Upper lobe of right lung (tissue), 1 donor: Measurements from ENCODE around the gene PCDHGA4. TPM values are rescaled to one million over a fixed set of nuclear protein-coding genes. Genes with fewer than 3 reads are reported as not detected.
A peak's percentile ranks its signal among the peaks of the same experiment; 100 is the strongest.
"Not testable (repeated sequence)": the region's sequence is repeated elsewhere in the genome, so short reads cannot be mapped to it uniquely, and the experiment has no call there.

ENCODE experiments used
- ATAC-seq: fragments of 200-7000 bp; cut with Tn5 transposase; one replicate; pipeline ENCODE4 v1.9.1; 2020; ENCODE audit warnings: mild to moderate bottlenecking, moderate library complexity
- DNase-seq: peaks from one replicate; pipeline ENCODE4 v3.0.0-alpha.2; 2020
- H3K27ac ChIP-seq: fragments of 200-600 bp; one replicate; pipeline ENCODE4 v1.8.0; 2022
- H3K27me3 ChIP-seq: fragments of 200-600 bp; one replicate; pipeline ENCODE4 v1.8.0; 2022; ENCODE audit warnings: mild to moderate bottlenecking
- H3K36me3 ChIP-seq: fragments of 200-600 bp; one replicate; pipeline ENCODE4 v1.8.0; 2022
- H3K4me1 ChIP-seq: fragments of 200-600 bp; one replicate; pipeline ENCODE4 v1.8.0; 2022
- H3K4me3 ChIP-seq: fragments of 200-600 bp; one replicate; pipeline ENCODE4 v1.8.0; 2022; ENCODE audit warnings: mild to moderate bottlenecking
- H3K9me3 ChIP-seq: fragments of 200-600 bp; one replicate; pipeline ENCODE4 v1.8.0; 2022
- CTCF ChIP-seq: fragments of 200-600 bp; IDR thresholded peaks from one replicate; pipeline ENCODE4 v1.8.0; 2022; ENCODE audit warnings: antibody characterized with exemption
- intact Hi-C: fragments of 100-400 bp; cut with DNase I; formaldehyde crosslinking; loops from one replicate; pipeline ENCODE4 v1.11.0; 2022
- total RNA-seq: library from RNA; stranded (reverse); fragmentation: NEBNext Ultra II Directional; extraction: Animal tissue kit (Norgen Biotek cat#: 25700); gene quantifications from one replicate; pipeline ENCODE4 v1.2.1, GENCODE V29; 2021
- donor health status: DM: no; HTN: yes; CAD: no; lungs with severe emphysema.

PCDHGA4 gene
- total RNA-seq, 1 donor from 2014 or later = 3.9 TPM

DNA sequence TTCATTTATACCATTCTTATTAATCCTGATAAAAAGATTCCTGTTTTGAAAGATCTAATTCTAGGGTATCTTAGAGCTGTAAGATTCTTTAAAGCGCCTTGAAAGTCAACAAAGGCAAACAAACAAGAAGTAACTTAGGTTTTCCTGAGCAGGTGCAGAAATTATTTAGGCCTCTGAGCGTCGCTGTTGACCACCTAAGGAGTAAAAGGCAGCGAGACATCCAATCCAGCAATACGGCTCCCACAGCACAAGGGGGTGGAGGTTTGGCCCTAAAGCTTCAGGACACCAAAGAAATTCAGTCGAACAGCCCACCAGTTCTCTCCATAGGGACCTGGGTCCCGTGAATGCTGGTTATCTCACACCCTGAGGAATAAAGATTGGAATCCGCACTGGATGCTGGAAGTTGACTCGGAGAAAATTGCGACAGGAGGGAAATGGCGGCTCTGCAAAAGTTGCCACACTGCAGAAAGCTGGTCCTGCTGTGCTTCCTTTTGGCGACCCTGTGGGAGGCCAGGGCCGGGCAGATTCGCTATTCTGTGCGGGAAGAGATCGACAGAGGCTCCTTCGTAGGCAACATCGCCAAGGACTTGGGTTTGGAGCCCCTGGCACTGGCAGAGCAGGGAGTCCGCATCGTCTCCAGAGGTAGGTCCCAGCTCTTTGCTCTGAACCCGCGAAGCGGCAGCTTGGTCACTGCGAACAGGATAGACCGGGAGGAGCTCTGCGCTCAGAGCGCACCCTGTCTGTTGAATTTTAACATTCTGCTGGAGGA is 16.1 kb upstream of the PCDHGA4 start, which contains the start of gene PCDHGA2:
Gene PCDHGA2, plus strand, starts transcription at position 223 of the 769 bp plus-strand sequence.
- Histone ChIP-seq H3K36me3 (no peaks in the 10 kb centered on the region), H3K4me3 (peak within 1 kb of the TSS; percentile 20), H3K9me3 (peaks cover 21% of the 10 kb centered on the region), H3K27me3 (peaks cover 6% of the 10 kb centered on the region), H3K27ac (no peak within 1 kb of the TSS), H3K4me1 (no peaks in the 10 kb centered on the region)
- ATAC-seq (peak; percentile 48), DNase-seq (no peak)
- intact Hi-C loops = no loop called here
- TF ChIP-seq CTCF = peak; percentile 26

DNA sequence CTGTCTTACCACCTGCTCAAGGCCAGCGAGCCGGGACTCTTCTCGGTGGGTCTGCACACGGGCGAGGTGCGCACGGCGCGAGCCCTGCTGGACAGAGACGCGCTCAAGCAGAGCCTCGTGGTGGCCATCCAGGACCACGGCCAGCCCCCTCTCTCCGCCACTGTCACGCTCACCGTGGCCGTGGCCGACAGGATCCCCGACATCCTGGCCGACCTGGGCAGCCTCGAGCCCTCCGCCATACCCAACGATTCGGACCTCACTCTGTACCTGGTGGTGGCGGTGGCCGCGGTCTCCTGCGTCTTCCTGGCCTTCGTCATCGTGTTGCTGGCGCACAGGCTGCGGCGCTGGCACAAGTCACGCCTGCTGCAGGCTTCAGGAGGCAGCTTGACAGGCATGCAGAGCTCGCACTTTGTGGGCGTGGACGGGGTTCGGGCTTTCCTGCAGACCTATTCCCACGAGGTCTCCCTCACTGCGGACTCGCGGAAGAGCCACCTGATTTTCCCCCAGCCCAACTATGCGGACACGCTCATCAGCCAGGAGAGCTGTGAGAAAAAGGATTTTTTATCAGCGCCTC is 14.0 kb upstream of the PCDHGA4 start:
- H3K27me3 ChIP-seq, DNase-seq, intact Hi-C loops, H3K4me1 ChIP-seq, H3K27ac ChIP-seq, H3K36me3 ChIP-seq, ATAC-seq, H3K4me3 ChIP-seq: not testable (repeated sequence)
- peaks cover 32% of the 10 kb centered on the region for H3K9me3 ChIP-seq

- H3K36me3 ChIP-seq = no peaks in the 10 kb centered on the region
- H3K4me1 ChIP-seq = no peaks in the 10 kb centered on the region
- H3K27ac ChIP-seq = no peak overlapping the region
- H3K9me3 ChIP-seq = peaks cover 19% of the 10 kb centered on the region
- DNase-seq (no peak), ATAC-seq (no peak)
- TF ChIP-seq CTCF = no peak
- intact Hi-C loops = no loop called here
- no peak overlapping the region for H3K4me3 ChIP-seq
- H3K27me3 ChIP-seq = peaks cover 6% of the 10 kb centered on the region
These were observed 12.0 kb upstream of the PCDHGA4 start for GRCh38 chr5:141342773-141343172.

GRCh38 chr5:141343242-141343952 is 11.4 kb upstream of the PCDHGA4 start, which contains the start of gene PCDHGA3:
PCDHGA3 (plus strand) TSS chr5:141343829; CDS start chr5:141344034, 205 bp downstream.
- H3K27ac ChIP-seq = no peak within 1 kb of the TSS
- ATAC-seq (no peak), DNase-seq (no peak)

GRCh38 chr5:141343953-141344463 is 10.8 kb upstream of the PCDHGA4 start:
- no peak for TF ChIP-seq CTCF
- intact Hi-C loops = no loop called here
- no peak for ATAC-seq
- Histone ChIP-seq H3K27me3 (peaks cover 6% of the 10 kb centered on the region), H3K4me3 (peak overlapping the region; percentile 21), H3K9me3 (peaks cover 19% of the 10 kb centered on the region), H3K36me3 (no peaks in the 10 kb centered on the region), H3K4me1 (no peaks in the 10 kb centered on the region), H3K27ac (no peak overlapping the region)
- DNase-seq = no peak

More at GRCh38 chr5:141343242-141343952, 11.4 kb upstream of the PCDHGA4 start, which contains the start of gene PCDHGA3:
- peak within 1 kb of the TSS; percentile 21 for H3K4me3 ChIP-seq
- peak; percentile 24 for TF ChIP-seq CTCF
- H3K27me3 ChIP-seq = peaks cover 6% of the 10 kb centered on the region
- H3K36me3 ChIP-seq = no peaks in the 10 kb centered on the region
- intact Hi-C loops = no loop called here
- peaks cover 19% of the 10 kb centered on the region for H3K9me3 ChIP-seq
- no peaks in the 10 kb centered on the region for H3K4me1 ChIP-seq
